CD4-positive, alpha-beta T cell treated with Interferon gamma for 1 hour (primary cell): Measurements from ENCODE around the gene RPS6KC1.

Experiments used
- DNase-seq: peaks from one replicate; pipeline ENCODE4 v3.0.0-alpha.2; 2020

RPS6KC1 gene

GRCh38 chr1:213244664-213245091 lies 193.6 kb downstream of the RPS6KC1 start:
- no peak for DNase-seq

- DNase-seq: no peak
These were observed 194.3 kb downstream of the RPS6KC1 start for GRCh38 chr1:213245260-213245910.

GRCh38 chr1:213247038-213247437 lies 196.0 kb downstream of the RPS6KC1 start:
- no peak for DNase-seq

GRCh38 chr1:213249395-213249794 lies 198.4 kb downstream of the RPS6KC1 start:
- DNase-seq: no peak

- DNase-seq: no peak
These were observed 199.0 kb downstream of the RPS6KC1 start for GRCh38 chr1:213250041-213250440.

- DNase-seq: no peak
These were observed 199.4 kb downstream of the RPS6KC1 start for GRCh38 chr1:213250446-213250845.

GRCh38 chr1:213251972-213252371 lies 200.9 kb downstream of the RPS6KC1 start:
- DNase-seq: no peak

- DNase-seq: no peak
These were observed 205.5 kb downstream of the RPS6KC1 start for GRCh38 chr1:213256438-213257087.

- no peak for DNase-seq
These were observed 209.5 kb downstream of the RPS6KC1 start for GRCh38 chr1:213260311-213261075.

- no peak for DNase-seq
These were observed 213.5 kb downstream of the RPS6KC1 start for GRCh38 chr1:213264531-213264930.

GRCh38 chr1:213266983-213267772 lies 216.1 kb downstream of the RPS6KC1 start:
- DNase-seq: no peak

GRCh38 chr1:213268221-213268620 lies 217.2 kb downstream of the RPS6KC1 start:
- DNase-seq: no peak

GRCh38 chr1:213269829-213270228 lies 218.8 kb downstream of the RPS6KC1 start:
- DNase-seq: no peak

GRCh38 chr1:213273546-213273945 lies 222.5 kb downstream of the RPS6KC1 start:
- no peak for DNase-seq

GRCh38 chr1:213274140-213274539 lies 223.1 kb downstream of the RPS6KC1 start:
- no peak for DNase-seq

- DNase-seq: no peak
These were observed 224.3 kb downstream of the RPS6KC1 start for GRCh38 chr1:213275293-213275692.

- DNase-seq: no peak
These were observed 225.2 kb downstream of the RPS6KC1 start for GRCh38 chr1:213276236-213276635.

GRCh38 chr1:213277036-213277435 lies 226.0 kb downstream of the RPS6KC1 start:
- DNase-seq: no peak

- DNase-seq: no peak
These were observed 228.4 kb downstream of the RPS6KC1 start for GRCh38 chr1:213279410-213279809.

- no peak for DNase-seq
These were observed 230.7 kb downstream of the RPS6KC1 start for GRCh38 chr1:213281640-213282301.

GRCh38 chr1:213284626-213285025 lies 233.6 kb downstream of the RPS6KC1 start:
- no peak for DNase-seq

- no peak for DNase-seq
These were observed 235.2 kb downstream of the RPS6KC1 start for GRCh38 chr1:213286235-213286634.

GRCh38 chr1:213287987-213288386 lies 236.9 kb downstream of the RPS6KC1 start:
- no peak for DNase-seq
